PC-9 (cell line): ENCODE measurements around the gene TRPV3. TPM values are rescaled to one million over a fixed set of nuclear protein-coding genes. Genes with fewer than 3 reads are reported as not detected.

Experiments
- BruUV-seq: library from RNA; stranded (reverse); fragments of 400-500 nt; replicated peaks from 2 replicates; lab custom pipeline; 2021; lab: Mats Ljungman, UMichigan
- CTCF ChIA-PET: fragments of 300-600 bp; sonication (Branson Sonifier 250); formaldehyde crosslinking; loops from one replicate; lab custom pipeline; 2022; ENCODE audit warnings: antibody characterized with exemption; lab: Charles Lee
- POLR2A ChIA-PET: fragments of 300-600 bp; sonication (Branson Sonifier 250); formaldehyde crosslinking; loops from one replicate; lab custom pipeline; 2022; ENCODE audit warnings: antibody characterized with exemption; ENCODE audit not compliant: unreplicated experiment; lab: Charles Lee
- DNase-seq, 2 experiments: peaks; one replicate each; pipeline versions ENCODE4 v3.0.0 to v3.0.0-alpha.2; 2015 to 2022; ENCODE audit warnings: mixed read lengths in 1 of 2
- H2AFZ ChIP-seq: fragments of 200-600 bp; sonication (generic); 2 replicates; pipeline ENCODE4 v1.8.1; 2017; ENCODE audit warnings: antibody characterized with exemption
- H3F3A ChIP-seq: fragments of 200-600 bp; sonication (generic); 2 replicates; pipeline ENCODE4 v1.8.1; 2017; ENCODE audit warnings: antibody characterized with exemption, mild to moderate bottlenecking, low read depth; ENCODE audit not compliant: insufficient read depth
- H3K27ac ChIP-seq: fragments of 200-600 bp; sonication (generic); 2 replicates; pipeline ENCODE4 v1.6.1; 2016; ENCODE audit warnings: mixed run types
- H3K27me3 ChIP-seq: fragments of 200-600 bp; sonication (generic); 2 replicates; pipeline ENCODE4 v1.6.1; 2016; ENCODE audit warnings: low read depth, mixed run types; ENCODE audit not compliant: insufficient read depth
- H3K36me3 ChIP-seq: fragments of 200-600 bp; sonication (generic); 2 replicates; pipeline ENCODE4 v1.6.1; 2016; ENCODE audit warnings: low read depth, mixed run types
- H3K4me1 ChIP-seq: fragments of 200-600 bp; sonication (generic); replicated peaks from 2 replicates; pipeline ENCODE4 v1.6.1; 2016; ENCODE audit warnings: mixed run types; ENCODE audit not compliant: insufficient read depth
- H3K4me2 ChIP-seq: fragments of 200-600 bp; sonication (generic); 2 replicates; pipeline ENCODE4 v1.6.1; 2017; ENCODE audit warnings: mixed run types
- H3K4me3 ChIP-seq: fragments of 200-600 bp; sonication (generic); 2 replicates; pipeline ENCODE4 v1.6.1; 2016; ENCODE audit warnings: mixed run types
- H3K79me2 ChIP-seq: fragments of 200-600 bp; sonication (generic); 2 replicates; pipeline ENCODE4 v1.6.1; 2017; ENCODE audit warnings: low read depth, mixed run types
- H3K9me2 ChIP-seq: fragments of 200-600 bp; sonication (generic); 2 replicates; pipeline ENCODE4 v1.8.1; 2017; ENCODE audit warnings: mild to moderate bottlenecking; ENCODE audit not compliant: insufficient read depth
- H3K9me3 ChIP-seq: fragments of 200-600 bp; sonication (generic); 2 replicates; pipeline ENCODE4 v1.8.1; 2016; ENCODE audit warnings: low read depth; ENCODE audit not compliant: insufficient read depth
- H4K20me1 ChIP-seq: fragments of 200-600 bp; sonication (generic); 2 replicates; pipeline ENCODE4 v1.8.1; 2017; ENCODE audit not compliant: insufficient read depth
- CTCF ChIP-seq: fragments of 200-600 bp; sonication (generic); conservative IDR thresholded peaks from 2 replicates; pipeline ENCODE4 v1.6.1; 2017; ENCODE audit warnings: mixed run types, antibody characterized with exemption, mild to moderate bottlenecking, moderate library complexity
- EZH2 ChIP-seq: fragments of 200-600 bp; sonication (generic); IDR thresholded peaks from 2 replicates; pipeline ENCODE4 v1.8.0; 2017; ENCODE audit warnings: antibody characterized with exemption, low read depth
- intact Hi-C: fragments of 100-400 bp; cut with micrococcal nuclease; formaldehyde crosslinking; loops from one replicate; pipeline ENCODE4 v1.10.0; 2022; ENCODE audit not compliant: unreplicated experiment
- total RNA-seq: library from RNA; stranded (reverse); gene quantifications from 2 replicates; pipeline ENCODE4 v1.2.3, GENCODE V29; 2021

The TRPV3 gene
- total RNA-seq, 1 experiment from 2014 or later = 1.9 TPM

GRCh38 chr17:3555189-3555796 lies 2.3 kb downstream of the TRPV3 start:
- Histone ChIP-seq H3K9me3 (no peaks in the 10 kb centered on the region), H3K36me3 (no peaks in the 10 kb centered on the region), H3K27ac (no peak overlapping the region), H3K4me1 (peaks cover 29% of the 10 kb centered on the region), H3K4me2 (no peak overlapping the region), H4K20me1 (no peaks in the 10 kb centered on the region), H3K79me2 (no peaks in the 10 kb centered on the region), H3K27me3 (no peaks in the 10 kb centered on the region), H3F3A (peaks cover 14% of the 10 kb centered on the region), H2AFZ (no peak overlapping the region), H3K4me3 (no peak overlapping the region), H3K9me2 (no peaks in the 10 kb centered on the region)
- TF ChIP-seq CTCF = no peak
- TF ChIP-seq EZH2 = no peak
- POLR2A ChIA-PET = no interaction called here
- intact Hi-C loops = no loop called here
- CTCF ChIA-PET = interaction anchor here (0.5 kb wide), 1 partner anchor 48 kb away, joined by 3 read pairs; no protein-coding TSS in a partner anchor
- no peak for DNase-seq
- BruUV-seq = no TSS peak

- no peak overlapping the region for H3K4me2 ChIP-seq
- H3K4me3 ChIP-seq = no peak overlapping the region
- no peak overlapping the region for H2AFZ ChIP-seq
- no peaks in the 10 kb centered on the region; the same call in 1 of the 2 replicates for H3K9me3 ChIP-seq
- H3K27me3 ChIP-seq = no peaks in the 10 kb centered on the region
- TF ChIP-seq CTCF (no peak), EZH2 (no peak)
- no peaks in the 10 kb centered on the region for H3K36me3 ChIP-seq
- peaks cover 28% of the 10 kb centered on the region for H3K4me1 ChIP-seq
- no peak for DNase-seq
- H3K79me2 ChIP-seq = no peaks in the 10 kb centered on the region
- no TSS peak for BruUV-seq
- no peak overlapping the region for H3K27ac ChIP-seq
- CTCF ChIA-PET = no interaction called here
- H3K9me2 ChIP-seq = no peaks in the 10 kb centered on the region
- no peaks in the 10 kb centered on the region for H4K20me1 ChIP-seq
- peaks cover 14% of the 10 kb centered on the region for H3F3A ChIP-seq
- POLR2A ChIA-PET = no interaction called here
- intact Hi-C loops = no loop called here
Observed at GRCh38 chr17:3554440-3554839, 3.2 kb downstream of the TRPV3 start.

- intact Hi-C loops = no loop called here
- Histone ChIP-seq H3K4me1 (peaks cover 21% of the 10 kb centered on the region), H3K9me2 (no peaks in the 10 kb centered on the region), H2AFZ (no peak overlapping the region), H3K79me2 (no peaks in the 10 kb centered on the region), H3K36me3 (no peaks in the 10 kb centered on the region), H4K20me1 (no peaks in the 10 kb centered on the region), H3K4me2 (no peak overlapping the region), H3K27ac (no peak overlapping the region), H3F3A (peaks cover 10% of the 10 kb centered on the region), H3K9me3 (no peaks in the 10 kb centered on the region; the same call in 1 of the 2 replicates), H3K4me3 (no peak overlapping the region), H3K27me3 (no peaks in the 10 kb centered on the region)
- ChIA-PET POLR2A (no interaction called here), CTCF (no interaction called here)
- BruUV-seq = no TSS peak
- no peak for TF ChIP-seq EZH2
- no peak for TF ChIP-seq CTCF
- no peak for DNase-seq
Observed at GRCh38 chr17:3553419-3554401, 3.9 kb downstream of the TRPV3 start.
